HFF-Myc (cell line): ENCODE results near the gene CDNF.
"Not testable (repeated sequence)": the region's sequence is repeated elsewhere in the genome, so short reads cannot be mapped to it uniquely, and the experiment has no call there.

Experiments used
- DNase-seq: peaks from one replicate; pipeline ENCODE4 v3.0.0-alpha.2; 2011; ENCODE audit warnings: low read depth; ENCODE audit errors: extremely low read depth
- H3K4me3 ChIP-seq: replicated peaks from 2 replicates; pipeline ENCODE4 v1.5.1; 2011; ENCODE audit warnings: low read depth, mild to moderate bottlenecking, control low read depth, low read length
- TF ChIP-seq, protein P1 (sequence below): IDR thresholded peaks from 2 replicates; pipeline ENCODE4 v1.5.1; 2012; ENCODE audit warnings: mild to moderate bottlenecking, low read depth, low read length, control low read depth; ENCODE audit errors: missing control alignments

The CDNF gene

GRCh38 chr10:14876764-14877163 is 38.9 kb upstream of the CDNF start:
- H3K4me3 ChIP-seq: peak overlapping the region; percentile 79
- TF ChIP-seq, protein P1, sequence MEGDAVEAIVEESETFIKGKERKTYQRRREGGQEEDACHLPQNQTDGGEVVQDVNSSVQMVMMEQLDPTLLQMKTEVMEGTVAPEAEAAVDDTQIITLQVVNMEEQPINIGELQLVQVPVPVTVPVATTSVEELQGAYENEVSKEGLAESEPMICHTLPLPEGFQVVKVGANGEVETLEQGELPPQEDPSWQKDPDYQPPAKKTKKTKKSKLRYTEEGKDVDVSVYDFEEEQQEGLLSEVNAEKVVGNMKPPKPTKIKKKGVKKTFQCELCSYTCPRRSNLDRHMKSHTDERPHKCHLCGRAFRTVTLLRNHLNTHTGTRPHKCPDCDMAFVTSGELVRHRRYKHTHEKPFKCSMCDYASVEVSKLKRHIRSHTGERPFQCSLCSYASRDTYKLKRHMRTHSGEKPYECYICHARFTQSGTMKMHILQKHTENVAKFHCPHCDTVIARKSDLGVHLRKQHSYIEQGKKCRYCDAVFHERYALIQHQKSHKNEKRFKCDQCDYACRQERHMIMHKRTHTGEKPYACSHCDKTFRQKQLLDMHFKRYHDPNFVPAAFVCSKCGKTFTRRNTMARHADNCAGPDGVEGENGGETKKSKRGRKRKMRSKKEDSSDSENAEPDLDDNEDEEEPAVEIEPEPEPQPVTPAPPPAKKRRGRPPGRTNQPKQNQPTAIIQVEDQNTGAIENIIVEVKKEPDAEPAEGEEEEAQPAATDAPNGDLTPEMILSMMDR: no peak
- DNase-seq: no peak

DNA sequence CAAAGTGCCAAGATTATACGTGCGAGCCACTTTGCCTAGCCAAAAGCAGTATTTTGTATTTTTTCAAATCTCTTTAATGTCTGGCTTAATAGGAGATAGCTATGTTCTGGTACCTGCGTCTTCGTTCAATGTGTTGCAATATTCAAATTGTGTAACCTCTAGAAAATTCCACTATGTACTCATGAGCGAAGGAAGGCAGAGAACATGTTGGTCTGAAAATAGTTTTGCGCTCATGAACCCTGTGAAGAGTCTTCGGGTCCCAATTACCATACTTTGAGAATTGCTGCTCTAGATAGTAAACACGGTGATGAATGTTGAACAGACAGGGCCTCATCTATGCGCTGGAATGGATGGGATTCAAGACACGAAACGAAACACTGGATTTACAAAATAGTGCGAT is 38.1 kb upstream of the CDNF start:
- H3K4me3 ChIP-seq: no peak overlapping the region
- DNase-seq: no peak
- TF ChIP-seq, protein P1: no peak

DNA sequence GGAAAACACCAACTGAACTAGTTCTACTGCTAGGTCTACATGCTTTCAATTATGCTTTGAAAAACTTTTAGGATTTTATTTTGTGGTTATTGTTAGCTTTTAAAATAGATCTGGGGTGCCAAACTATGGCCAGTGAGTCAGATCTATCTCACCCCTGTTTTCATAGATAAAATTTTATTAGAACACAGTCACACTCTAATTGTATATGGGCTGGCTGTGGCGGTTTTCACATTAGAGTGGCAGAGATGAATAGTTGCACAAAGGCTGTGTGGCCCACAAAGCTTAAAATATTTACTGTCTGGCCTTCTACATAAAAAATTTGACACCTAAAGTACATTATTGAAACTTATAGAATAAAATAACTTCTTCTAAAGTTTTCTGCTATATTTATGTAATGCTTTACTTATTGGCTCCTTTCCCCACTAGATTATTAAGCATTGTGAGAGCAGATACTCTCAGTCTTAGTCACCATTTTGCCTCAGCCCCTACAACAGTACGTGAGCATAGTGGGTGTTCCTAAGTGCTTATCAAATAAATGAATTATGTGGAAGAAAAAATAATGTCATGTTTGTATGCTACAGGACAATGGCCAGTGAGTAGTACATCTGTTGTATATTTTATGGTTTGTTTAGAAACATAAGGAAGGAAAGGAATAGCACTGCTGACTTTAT is 35.4 kb upstream of the CDNF start:
- no peak for DNase-seq
- H3K4me3 ChIP-seq: no peak overlapping the region
- TF ChIP-seq, protein P1: no peak

DNA sequence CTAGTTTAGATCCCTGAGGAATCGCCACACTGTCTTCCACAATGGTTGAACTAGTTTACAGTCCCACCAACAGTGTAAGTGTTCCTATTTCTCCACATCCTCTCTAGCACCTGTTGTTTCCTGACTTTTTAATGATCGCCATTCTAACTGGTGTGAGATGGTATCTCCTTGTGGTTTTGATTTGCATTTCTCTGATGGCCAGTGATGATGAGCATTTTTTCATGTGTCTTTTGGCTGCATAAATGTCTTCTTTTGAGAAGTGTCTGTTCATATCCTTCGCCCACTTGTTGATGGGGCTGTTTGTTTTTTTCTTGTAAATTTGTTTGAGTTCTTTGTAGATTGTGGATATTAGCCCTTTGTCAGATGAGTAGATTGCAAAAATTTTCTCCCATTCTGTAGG is 27.0 kb upstream of the CDNF start:
- DNase-seq: not testable (repeated sequence)

GRCh38 chr10:14864466-14864865 is 26.6 kb upstream of the CDNF start:
- not testable (repeated sequence) for H3K4me3 ChIP-seq, DNase-seq

More for the DNA sequence above, 27.0 kb upstream of the CDNF start:
- H3K4me3 ChIP-seq: not testable (repeated sequence)

DNA sequence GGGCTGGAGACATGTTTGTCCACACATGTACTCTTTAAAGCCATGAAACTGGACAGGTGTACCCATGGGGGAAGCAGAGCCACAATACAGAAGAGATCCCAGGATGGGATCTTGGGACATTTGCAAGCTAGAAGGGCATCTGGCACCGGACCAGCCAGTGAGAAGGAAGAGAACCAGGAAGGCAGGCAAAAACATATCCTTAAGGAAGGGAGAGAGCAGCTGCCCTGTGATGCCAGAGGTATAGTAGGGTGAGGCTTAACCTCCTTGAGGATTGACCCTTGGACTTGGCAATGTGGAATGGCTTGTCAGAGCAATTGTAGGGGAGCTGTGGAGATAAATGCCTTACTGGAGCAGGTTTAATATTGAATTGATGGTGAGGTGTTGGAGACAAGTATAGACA is 23.0 kb upstream of the CDNF start:
- H3K4me3 ChIP-seq: no peak overlapping the region
- no peak for DNase-seq
- TF ChIP-seq, protein P1: no peak

DNA sequence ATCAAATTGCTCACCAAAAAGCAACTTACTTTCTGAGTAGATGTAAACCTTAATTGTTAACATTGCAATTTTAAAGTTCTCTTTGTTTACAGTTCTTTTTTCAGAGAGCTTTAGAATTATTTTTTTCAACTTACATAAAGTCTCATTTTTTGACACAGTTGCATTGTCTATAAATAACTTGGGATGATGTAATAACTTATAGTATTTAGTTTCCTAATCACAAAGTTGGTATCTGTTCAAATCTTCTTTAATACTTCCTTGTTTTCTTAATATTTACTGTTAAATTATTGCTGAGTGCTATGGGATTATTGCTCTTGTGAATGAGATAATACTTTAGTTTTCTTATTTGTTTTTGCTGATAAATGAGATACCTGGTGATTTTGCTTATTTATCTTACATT is 21.9 kb upstream of the CDNF start:
- TF ChIP-seq, protein P1: no peak
- H3K4me3 ChIP-seq: no peak overlapping the region
- DNase-seq: no peak

DNA sequence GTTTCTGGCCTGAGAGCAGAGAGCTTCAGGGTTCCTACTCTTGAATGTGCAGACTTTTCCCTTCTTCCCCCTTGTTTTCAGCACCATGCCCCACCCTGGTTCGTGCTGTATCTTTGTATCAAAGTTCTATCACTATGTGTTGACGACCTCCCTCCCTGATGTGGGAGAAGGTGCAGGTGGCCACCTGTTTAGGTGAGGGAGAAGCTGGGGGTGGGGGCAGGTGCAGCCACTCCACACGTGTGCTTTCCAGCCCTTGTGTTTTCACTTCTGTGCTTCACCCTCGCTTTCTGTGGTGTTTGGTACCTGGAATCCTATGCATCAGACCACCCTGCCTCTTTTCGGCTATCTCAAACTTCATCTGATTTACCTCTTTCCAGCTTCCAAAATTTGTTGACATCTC is 21.2 kb upstream of the CDNF start:
- no peak overlapping the region for H3K4me3 ChIP-seq
- no peak for DNase-seq
- TF ChIP-seq, protein P1: no peak
